Stimulated activated CD4-positive, alpha-beta T cell treated with anti-CD3 and anti-CD28 coated beads, Interleukin-2, amount 100 ng/mL, for 48 hours (primary cell): ENCODE results near the gene EFCAB8.
A peak's percentile ranks its signal among the peaks of the same experiment; 100 is the strongest.
"Not testable (repeated sequence)": the region's sequence is repeated elsewhere in the genome, so short reads cannot be mapped to it uniquely, and the experiment has no call there.

Experiments
- DNase-seq, 2 donors: peaks; one replicate each; pipeline ENCODE4 v3.0.0-alpha.2; 2020

EFCAB8 gene

DNA sequence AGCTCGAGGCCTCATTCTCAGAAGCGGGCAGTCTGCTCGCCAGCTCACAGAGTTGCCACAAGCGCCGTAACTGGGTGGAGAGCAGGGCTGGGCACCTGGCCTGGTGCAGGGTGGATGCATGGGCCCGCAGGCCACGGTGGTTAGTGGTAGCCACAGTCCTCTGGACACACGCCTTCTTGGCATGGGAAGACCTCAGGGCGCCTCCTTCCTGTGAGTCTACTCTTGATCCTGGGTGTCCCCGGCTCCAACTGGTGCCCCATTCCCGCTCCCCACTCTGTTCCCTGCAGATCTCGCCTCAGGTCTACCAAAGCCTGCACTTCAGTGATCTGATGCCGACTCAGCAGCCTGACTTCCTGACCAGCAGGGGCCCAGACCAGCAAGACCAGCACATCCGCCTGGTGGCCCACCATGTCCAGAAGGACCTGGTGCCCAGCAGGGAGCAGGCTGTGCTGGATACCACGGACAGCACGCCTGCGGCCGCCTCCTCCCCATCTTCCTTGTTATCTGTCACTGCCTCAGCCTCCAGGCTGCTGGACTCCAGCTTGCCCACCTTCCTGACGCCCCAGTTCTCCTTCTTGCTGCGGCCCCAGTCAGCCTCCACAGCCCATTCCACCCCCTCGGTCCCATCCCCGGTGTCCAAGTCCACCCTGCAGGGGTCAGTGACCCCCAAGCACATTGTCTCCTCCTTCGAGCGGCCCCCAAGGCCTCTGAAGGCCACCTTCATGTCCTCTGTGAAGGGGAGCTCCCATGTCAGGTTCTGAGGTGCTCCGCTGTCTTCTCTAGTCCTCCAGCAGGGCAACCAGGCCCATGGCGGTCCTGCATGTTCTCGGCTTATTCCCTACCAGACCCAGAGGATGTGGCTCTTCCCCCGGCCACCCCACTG, 102.4 kb downstream of the EFCAB8 start:
- DNase-seq: no peak

DNA sequence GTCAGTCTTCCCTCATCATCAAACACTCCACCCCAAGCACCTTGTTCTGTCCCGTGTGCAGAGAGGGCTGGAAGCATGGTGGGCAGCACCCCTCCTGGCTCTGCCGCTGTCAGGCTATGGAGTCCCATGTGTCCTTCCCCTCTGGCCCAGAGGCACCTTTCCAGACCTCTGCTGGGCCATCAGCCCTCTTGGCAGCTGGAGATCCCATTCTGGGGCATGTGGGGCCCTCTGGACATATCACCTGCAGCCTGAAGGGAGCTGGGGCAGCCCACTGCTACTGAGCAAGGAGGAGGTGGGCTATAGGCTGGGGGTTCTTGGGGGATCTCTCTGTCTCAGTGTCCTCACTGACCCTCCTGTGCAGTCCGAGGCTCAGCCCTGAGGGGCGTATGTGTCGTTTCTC, 103.3 kb downstream of the EFCAB8 start:
- DNase-seq: no peak

DNA sequence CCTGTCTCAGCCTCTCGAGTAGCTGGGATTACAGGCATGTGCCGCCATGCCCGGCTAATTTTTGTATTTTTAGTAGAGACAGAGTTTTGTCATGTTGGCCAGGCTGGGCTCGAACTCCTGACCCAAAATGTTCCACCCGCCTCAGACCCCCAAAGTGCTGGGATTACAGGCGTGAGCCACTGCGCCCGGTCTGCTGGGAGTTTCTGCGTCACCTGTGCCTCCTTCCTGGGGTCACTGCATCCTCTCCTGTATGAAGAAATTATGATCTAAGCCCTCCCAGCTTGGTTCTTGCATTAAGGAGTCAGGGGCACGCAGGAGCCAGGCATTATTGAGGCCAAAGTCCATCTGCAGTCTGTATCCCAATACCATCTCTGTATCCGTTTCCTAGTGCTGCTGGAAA, 103.9 kb downstream of the EFCAB8 start:
- not testable (repeated sequence) for DNase-seq

DNA sequence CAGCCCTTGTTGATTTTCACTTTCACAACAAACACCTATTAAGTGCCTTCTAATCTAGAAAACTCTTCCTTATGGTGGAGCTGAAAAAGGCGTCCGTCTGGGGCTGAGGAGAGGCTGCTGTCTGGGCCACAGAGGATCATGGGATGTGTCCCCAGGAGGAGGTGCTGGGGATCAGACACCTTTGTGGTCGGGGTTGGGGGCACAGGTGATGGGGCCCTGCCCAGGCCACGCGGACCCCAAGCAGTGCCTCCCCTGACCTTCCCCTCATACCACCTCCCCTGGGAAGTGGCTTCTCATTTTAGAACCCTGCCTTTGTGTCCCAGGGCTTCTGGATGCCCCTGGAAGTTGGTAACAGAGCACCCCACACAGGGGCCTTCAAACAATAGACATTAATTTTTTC, 104.5 kb downstream of the EFCAB8 start:
- DNase-seq: no peak

DNA sequence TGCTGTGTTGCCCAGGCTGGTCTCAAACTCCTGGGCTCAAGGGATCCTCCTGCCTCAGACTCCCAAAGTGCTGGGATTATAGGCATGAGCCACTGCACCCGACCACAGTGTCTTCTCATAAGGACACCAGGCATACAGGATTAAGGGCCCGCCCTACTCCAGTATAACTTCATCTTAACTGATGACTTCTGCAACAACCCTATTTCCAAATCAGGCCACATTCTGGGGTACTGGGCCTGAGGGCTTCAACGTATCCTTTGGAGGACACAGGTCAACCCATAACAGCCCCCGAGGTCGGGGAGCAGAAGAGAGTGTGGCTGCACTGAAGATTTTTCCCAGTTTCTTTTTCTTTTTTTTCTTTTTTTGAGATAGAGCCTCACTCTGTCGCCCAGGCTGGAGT, 105.9 kb downstream of the EFCAB8 start:
- DNase-seq: no peak

DNA sequence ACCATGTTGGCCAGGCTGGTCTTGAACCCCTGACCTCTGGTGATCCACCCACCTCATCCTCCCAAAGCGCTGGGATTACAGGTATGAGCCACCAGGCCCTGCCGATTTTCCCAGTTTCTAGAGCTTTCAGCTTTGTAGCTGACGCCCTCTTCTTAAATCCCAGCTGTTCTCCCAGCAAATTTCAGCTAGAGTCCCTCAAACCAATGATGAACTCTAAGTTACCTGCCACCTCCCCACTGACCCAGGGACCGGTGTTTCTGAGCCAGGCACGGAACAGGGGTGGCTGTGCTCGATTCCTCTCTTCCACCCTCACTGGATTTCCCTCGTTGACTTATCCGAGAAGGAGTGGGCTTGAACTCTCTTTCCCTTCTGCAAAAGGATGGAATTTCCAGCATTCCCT, 106.4 kb downstream of the EFCAB8 start:
- no peak for DNase-seq

DNA sequence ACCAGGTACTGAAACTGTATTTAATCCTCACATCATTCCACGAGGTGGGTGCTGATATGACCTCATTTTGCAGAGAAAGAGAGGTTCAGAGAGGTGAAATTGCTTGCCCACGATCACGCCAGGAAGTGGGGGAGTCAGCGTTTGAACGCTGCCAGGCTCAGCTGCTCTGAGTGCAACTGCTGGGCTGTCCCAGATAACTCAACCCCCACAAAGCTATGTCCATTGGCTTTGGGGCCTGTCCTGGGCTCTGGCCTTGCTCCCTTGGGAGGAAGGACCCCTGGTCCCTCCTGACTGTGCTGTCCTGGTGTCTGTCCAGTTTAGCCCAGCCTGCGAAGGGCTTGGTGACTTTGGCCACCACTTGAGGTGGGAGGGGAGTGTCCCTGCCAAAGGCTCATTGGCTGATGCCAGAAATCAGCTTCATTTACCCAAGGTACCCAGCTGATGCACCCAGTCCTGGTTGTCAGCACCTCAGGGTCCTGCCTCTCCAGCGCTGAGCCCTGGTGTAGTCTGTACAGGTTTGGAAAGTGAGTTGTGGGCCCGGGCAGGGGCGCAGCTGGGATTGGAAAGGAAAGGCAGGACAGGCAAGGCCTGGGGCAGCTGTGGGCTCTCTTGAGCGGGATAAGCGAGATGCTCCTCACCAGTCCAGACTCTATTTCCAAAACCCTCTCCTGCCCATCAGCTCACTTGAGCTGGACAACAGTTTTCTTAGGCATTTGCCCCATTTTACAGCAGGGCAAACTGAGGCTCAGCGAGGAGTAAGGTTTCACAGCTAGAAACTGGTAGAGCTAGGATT, 107.1 kb downstream of the EFCAB8 start:
- DNase-seq: no peak

DNA sequence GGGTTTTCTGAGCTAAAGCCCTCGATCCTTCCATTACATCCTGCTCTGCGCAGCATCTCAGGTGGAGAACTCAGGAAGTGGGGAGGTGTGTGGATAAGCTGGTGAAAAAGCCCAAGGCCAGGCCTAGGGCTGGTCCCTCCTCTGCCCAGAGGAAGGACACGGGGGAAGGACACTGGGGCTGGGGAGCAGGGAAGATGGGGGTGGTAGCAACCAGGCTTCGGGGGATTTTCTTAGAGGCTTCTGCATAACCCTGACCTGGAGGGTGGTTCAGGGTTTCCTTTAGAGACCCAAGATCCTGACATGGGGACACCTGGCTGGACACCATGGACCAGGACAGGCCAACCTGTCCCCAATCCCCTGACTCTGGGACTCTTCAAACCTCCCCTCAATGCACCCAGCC, 107.7 kb downstream of the EFCAB8 start:
- DNase-seq: no peak

DNA sequence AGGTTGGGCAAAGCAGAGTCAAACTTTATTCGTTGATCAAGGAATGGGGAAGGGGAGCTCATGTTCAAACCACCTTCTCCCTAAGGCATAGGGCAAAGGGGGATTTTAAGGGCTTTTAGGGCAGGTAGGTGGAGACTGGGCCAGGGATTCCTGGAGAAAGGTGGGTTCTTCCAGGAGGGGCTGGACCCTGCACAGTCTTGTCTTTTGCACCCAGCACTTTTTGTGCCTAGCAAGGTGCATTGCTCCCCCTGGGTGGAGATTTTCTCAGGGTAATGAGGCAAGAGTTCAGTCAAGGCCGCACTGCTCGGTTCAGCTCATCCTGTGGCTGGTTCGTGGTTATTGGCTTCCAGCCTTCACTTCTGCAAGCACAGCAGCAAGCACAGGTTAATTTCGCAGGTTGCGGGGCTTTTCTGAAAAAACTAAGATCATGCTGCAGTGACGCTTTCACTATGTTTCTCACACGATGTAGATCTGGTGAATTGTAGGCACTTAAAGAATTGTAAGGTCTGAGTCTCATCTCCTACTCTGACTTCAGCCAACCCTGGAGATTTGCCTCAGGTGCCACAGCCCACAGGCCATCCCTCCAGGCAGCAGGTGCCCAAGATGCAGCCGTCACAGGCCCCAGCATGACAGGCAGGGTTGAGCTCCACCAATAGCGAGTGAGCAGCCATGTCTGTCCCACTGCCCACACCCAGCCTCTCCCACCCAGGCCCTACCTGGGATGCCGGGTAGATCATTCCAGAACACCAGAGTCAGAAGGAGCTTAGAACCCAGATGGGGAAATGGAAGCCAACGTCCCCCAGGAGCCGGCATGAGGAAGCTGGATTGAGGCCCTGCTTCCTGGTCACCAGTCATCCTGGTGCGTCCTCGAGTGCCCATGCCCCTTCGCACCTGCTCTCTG, 108.4 kb downstream of the EFCAB8 start:
- DNase-seq: no peak

DNA sequence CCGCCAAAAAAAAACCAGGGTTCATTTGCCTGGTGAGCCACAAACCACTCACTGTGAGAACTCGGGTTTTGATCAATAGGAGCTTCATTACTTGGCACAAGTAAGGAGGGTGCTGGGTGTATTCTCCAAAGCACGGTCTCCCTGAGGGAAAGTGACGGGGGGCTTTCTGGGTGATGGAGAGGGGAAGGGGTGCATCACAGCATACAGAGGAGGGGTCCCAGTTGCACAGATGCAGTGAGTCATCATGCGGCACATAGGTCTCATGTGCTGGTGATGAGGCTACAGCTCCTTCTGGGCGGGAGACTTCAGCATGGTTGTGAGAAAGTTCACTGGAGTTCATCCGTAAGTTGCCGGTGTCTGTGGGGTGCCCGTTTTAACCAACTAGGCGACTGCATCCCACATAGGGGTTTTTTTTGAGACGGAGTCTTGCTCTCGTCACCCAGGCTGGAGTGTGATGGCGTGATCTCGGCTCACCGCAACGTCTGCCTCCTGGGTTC, 109.3 kb downstream of the EFCAB8 start:
- DNase-seq: no peak

DNA sequence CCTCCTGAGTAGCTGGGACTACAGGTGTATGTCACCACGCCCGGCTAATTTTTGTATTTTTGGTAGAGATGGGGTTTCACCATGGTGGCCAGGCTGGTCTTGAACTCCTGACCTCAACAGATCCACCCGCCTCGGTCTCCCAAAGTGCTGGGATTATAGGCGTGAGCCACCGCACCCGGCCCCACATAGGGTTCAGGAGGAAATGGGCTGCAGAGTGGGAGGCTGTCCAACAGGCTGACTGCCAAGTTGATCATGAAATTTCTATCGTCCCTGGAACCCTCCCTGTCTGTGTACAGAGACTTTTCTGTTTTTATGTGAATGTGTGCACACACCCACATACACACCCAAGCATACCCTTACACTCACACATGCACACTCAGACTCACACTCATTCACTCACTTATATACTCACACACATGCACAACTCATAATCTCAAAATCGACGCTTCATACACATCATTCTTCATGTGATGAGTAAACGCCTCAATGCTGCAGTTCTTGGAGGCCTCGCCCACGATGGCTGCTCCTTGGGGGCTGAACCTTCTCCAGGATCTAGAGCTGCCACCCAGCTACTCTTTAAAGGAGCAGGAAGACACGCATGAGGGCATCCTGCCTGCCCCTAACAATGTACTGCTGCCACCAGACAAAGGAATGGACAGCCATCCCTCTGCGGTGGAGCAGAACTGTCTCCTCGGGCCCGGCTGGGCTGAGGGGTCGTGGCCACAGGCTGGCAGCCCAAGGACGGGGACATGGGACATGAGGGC, 109.9 kb downstream of the EFCAB8 start:
- DNase-seq: peak in 1 of 2 donors; percentile 46

DNA sequence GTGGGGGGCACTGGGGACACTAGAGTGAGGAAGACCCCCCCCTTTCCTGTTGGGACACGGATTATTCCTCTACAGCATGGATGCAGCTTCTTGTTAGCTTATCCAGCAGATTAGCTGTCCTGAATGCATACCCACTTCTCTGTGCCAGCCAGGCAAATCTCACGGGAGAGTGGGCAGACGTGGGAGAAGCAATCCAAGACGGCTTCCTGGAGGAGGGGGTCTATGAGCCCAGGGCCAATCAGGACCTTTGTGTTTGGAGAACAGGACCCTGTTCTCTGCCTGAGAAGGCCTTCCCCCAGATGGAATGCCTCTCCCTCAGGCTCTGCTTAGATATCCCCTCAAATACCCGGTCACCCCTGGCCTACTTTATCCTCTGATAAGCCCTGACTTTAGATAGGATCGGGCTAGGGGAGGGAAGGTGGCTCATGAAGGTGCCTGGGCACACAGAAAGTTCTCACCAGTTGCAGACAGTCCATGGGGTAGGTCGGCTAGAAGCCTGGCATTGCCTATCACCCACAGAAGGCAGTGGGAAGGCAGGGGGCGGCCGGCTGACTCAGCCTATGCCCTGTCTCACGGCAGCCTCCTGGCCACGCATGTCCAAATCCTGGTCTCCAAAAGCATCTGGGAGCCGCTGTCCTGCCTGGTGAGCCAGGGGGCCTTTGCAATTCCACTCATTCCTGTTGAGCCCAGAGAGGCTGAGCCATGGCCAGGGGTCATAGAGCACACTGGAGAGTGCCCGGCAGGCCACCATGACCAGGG, 110.8 kb downstream of the EFCAB8 start:
- DNase-seq: no peak

DNA sequence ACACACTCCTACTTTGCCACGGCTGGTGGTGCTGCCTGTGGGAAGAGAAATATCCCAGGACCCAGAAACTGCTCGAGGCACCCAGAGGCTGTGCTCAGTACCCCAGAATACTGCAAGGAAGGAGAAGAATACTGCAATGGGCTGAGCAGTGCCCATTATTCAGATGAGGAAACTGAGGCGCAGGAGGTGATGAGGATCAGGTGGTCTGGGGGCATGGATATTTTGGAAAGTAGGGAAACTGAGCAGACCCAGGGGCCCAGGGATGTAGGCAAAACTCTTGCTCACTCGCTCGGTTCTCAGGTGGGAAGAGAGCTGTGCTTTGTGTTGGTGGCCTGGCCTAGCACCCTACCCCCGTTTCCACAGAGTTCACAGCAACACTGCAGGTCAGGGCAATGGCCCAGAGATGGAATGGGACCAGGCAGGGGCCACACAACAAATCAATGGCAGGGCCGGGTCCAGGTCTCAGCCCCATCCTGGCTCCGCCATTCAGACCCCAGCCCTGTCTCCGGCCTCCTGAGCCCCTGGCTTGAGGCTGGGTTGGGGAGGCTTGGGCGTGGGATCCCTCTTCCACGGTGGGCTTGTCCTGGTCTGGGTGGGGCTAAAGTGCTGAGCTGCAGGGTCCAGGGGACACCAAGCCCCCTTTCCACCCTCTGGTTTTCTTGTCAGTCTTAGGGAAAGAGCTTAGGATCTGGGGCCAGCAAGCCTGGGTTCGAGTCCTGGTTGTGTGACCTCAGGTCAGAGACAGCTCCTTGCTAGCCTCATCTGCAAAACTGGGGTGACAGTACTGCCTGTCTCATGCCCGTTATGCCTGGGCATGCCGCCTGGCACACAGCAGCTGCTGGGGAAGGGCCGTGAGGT, 111.6 kb downstream of the EFCAB8 start:
- DNase-seq: no peak

DNA sequence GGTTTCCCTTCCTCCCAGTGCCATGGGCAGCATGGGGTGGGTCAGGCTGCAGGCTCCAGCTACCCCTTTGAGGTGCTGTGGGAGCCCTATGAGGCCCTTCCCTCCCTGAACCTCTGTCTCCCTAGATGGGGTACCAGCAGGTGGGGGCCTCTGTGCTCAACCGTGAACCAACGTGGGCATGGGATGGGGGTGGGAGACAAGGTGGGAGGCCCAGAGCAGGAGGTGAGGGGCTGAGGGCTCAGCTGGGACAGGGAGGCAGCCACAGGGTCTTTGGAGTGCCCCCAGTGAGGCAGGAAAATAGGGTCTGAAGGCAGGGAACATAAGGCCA, 112.2 kb downstream of the EFCAB8 start:
- DNase-seq: no peak

DNA sequence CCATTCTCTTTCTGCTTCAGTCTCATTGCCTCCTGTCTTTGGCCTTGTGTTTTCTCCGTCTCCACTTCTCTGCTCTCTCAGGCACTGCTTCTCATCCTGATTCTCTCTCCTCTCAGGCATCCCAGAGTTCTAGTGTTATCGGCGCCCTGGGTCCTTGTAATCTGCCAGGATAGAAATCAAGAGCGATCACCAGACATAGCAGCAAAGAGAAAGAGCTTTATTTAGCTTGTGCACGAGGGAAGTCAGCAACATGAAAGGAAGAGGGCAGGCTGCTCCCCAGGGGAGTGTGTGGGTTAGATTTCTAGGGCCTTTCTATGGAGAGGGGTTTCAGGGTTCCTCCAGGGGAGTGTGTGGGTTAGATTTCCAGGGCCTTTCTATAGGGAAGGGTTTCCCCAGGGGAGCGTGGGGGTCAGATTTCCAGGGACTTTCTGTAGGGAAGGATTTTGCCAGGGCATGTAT, 113.0 kb downstream of the EFCAB8 start:
- DNase-seq: no peak

DNA sequence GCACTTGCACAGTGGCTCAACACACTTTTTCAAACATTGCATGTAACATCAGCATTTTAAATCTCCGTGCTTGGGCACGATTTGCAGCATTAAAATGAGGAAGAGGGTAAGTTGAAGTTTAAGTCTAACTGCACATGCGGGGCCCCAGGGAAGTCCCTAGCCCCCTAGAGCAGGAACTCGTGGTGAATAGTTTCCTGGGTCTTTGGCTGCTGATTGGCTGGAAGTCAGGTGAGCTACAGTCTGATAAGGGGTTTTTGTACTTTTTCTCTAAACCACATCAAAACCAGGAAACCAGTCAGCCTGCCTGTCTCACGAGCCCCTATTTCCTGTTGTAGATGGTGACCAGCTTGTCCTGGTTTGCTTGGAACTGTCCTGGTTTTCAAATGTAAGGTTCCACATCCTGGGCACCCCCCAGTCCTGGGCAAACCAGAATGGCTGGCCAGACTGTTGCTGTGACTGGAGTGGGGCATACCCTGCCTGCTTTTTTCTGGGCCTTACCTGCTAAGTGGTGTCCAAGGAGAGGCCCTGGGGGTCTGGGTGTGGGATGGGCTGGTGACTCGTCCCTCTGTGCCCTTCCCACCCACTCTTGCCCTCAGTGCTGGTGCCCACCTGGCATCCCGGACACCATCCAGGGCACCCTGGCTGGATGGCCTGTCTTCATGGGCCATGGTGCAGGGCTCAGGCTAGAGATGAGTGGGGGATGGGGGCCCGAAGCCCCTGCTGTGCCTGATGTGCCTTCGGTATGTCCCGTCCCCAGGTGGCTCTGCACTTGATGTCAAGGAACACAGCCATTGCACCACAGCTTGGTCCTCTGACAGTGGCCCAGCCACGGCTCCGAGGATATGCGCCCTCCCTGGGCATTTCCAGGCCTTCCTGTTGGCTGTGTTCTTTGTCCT, 113.7 kb downstream of the EFCAB8 start:
- peak; percentile 58 to 64 for DNase-seq

DNA sequence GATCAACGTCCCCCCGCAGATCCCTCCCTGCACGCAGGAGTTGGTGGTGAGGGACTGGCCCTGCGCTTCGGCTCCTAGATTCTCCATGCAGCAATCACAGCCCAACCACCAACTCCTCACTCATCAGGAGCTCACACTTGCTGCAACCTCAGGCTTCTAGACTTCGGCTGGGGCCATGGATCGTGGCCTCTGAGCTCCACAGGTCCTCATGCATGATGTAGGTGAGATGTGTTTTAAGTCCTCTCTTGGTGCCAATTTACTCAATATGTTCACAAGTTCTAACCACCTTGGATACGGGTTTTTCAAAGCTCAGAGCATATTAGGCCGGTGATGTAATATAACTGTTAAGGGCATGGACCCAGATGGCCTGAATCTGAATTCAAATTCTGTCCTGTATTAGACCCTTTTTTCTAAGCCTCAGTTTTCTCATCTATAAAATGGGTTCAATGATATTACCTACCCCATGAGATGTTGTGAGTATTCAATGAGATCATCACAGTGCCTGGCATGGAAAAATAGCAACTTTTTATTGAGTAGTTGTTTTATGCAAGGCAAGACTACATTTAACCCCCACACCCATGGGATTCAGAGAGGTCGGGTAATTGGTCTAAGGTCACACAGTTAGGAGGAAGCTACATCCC, 114.5 kb downstream of the EFCAB8 start:
- DNase-seq: no peak

DNA sequence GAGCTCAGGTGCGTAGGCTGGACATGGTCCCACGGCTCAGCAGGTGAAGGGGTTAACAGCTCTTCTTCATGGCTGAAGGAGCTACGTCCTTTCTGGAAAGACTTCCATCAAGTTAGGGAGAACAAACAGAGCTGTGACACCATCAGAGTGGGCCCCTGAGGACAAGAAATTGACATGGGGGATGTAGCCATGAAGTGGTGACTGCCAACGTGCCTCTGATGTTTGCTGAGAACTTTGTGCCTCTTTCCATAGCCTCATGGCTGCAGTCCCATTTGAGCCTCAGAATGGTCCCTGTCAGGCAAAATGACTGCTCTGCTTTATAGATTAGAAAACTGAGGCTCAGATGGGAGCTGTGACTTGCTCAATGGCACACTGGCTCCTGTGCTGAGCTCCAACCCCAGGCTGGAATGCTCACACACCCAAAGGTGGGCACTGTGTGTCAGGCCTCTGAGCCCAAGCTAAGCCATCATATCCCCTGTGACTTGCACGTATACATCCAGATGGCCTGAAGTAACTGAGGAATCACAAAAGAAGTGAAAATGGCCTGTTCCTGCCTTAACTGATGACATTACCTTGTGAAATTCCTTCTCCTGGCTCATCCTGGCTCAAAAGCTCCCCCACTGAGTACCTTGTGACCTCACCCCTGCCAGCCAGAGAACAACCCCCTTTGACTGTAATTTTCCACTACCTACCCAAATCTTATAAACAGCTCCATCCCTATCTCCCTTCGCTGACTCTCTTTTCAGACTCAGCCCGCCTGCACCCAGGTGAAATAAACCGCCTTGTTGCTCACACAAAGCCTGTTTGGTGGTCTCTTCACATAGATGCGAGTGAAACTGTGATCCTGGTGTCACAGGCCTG, 115.7 kb downstream of the EFCAB8 start:
- DNase-seq: not testable (repeated sequence)
